Prostate gland (tissue), 2 donors: ENCODE results near the gene WDR90.

Experiments used
- POLR2AphosphoS5 ChIP-seq: sonication (generic); formaldehyde crosslinking; IDR thresholded peaks from one replicate; pipeline ENCODE4 v1.6.1; 2017; ENCODE audit warnings: antibody characterized with exemption
- TF ChIP-seq, protein P1 (sequence below), 4 experiments: fragments of 200-600 bp in 2 of 4; fragments of 450-650 bp in 2 of 4; sonication (generic) in 2 of 4; IDR thresholded peaks; 1 replicate in 3 of 4; 2 replicates in 1 of 4; pipeline ENCODE4 v1.5.1; 2016 to 2019; ENCODE audit warnings: antibody characterized with exemption in 4 of 4, mild to moderate bottlenecking in 2 of 4, moderate library complexity in 2 of 4

DNA sequence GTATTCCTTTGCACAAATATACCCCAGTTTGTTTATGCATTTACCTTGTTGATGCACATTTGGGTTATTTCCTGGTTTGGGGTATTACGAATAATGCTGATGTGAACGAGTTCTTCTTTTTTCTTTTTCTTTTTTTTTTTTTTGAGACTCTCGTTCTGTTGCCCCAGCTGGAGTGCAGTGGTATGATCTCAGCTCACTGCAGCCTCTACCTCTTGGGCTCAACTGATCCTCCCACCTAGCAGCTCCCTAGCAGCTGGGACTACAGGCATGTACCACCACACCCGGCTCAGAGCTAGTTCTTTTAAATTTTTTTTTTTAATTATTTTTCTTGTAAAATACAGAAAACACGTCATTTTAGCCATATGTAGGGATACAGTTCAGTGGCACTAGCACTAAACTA is 45.2 kb upstream of the WDR90 start:
- TF ChIP-seq, protein P1, sequence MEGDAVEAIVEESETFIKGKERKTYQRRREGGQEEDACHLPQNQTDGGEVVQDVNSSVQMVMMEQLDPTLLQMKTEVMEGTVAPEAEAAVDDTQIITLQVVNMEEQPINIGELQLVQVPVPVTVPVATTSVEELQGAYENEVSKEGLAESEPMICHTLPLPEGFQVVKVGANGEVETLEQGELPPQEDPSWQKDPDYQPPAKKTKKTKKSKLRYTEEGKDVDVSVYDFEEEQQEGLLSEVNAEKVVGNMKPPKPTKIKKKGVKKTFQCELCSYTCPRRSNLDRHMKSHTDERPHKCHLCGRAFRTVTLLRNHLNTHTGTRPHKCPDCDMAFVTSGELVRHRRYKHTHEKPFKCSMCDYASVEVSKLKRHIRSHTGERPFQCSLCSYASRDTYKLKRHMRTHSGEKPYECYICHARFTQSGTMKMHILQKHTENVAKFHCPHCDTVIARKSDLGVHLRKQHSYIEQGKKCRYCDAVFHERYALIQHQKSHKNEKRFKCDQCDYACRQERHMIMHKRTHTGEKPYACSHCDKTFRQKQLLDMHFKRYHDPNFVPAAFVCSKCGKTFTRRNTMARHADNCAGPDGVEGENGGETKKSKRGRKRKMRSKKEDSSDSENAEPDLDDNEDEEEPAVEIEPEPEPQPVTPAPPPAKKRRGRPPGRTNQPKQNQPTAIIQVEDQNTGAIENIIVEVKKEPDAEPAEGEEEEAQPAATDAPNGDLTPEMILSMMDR (IDR thresholded peaks at IDR 0.05) = no peak
- no peak for TF ChIP-seq POLR2AphosphoS5
